Measurements from ENCODE around the gene LGI4.

The LGI4 gene

DNA sequence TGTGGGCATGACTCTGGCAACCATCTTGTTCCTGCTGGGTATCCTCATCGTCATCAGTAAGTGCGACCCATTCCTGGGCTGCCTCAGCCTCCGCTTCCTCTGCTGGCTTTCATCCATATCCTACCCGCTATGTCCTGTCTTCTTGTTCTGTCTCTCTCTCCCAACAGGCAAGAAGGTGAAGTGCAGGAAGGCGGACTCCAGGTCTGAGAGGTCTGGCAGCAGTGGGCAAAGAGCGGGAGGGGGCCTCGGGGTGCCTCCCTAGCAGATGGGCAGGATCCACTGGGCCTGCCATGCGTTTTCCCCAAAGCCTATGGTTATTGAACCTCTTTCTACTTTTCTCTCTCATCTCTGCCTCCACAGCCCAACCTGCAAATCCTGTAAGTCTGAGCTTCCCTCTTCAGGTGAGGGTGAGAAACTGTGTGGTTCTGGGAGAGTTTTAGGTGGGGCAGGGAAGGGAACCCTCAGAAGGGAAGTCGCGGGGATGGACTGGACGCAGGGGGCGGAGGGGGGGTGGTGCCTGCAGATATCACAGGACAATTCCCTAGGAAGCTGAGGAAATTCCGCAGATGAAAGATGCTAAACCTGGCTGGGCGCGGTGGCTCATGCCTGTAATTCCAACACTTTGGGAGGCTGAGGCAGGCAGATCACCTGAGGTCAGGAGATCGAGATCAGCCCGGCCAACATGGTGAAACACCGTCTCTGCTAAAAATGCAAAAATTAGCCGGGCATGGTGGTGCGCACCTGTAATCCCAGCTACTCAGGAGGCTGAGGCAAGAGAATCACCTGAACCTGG lies 16.6 kb upstream of the LGI4 start:
- ATAC-seq: no peak
- TF ChIP-seq TOX (CRISPR knock-in tag; IDR thresholded peaks at IDR 0.05; ENCODE audit: borderline replicate concordance) (no peak), SNAI2 (CRISPR knock-in tag; IDR thresholded peaks at IDR 0.05) (no peak), RARB (CRISPR knock-in tag; IDR thresholded peaks at IDR 0.05) (no peak)
- TF ChIP-seq, protein P1, sequence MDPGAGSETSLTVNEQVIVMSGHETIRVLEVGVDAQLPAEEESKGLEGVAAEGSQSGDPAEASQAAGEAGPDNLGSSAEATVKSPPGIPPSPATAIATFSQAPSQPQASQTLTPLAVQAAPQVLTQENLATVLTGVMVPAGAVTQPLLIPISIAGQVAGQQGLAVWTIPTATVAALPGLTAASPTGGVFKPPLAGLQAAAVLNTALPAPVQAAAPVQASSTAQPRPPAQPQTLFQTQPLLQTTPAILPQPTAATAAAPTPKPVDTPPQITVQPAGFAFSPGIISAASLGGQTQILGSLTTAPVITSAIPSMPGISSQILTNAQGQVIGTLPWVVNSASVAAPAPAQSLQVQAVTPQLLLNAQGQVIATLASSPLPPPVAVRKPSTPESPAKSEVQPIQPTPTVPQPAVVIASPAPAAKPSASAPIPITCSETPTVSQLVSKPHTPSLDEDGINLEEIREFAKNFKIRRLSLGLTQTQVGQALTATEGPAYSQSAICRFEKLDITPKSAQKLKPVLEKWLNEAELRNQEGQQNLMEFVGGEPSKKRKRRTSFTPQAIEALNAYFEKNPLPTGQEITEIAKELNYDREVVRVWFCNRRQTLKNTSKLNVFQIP (CRISPR knock-in tag; IDR thresholded peaks at IDR 0.05; ENCODE audit: borderline replicate concordance, low read depth): no peak

DNA sequence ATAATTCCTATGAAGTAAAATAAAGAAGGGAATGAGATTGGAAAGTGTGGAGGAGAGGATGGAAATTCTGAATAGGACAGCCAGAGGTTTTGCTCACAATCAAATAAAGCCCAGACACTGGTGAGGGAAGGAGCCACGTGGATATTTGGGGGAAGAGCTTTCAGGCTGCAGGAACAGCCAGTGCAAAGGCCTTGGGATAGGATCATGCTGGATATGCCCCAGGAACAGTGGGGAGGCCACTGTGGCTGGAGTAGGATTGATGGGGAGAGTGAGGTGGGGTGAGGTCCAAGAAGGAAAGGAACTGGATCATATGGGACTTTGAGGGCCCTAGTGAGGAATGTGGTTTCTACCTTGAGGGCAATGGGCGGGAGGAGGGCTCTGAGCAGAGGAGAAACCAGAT lies 15.6 kb upstream of the LGI4 start:
- TF ChIP-seq, protein P1 (CRISPR knock-in tag; IDR thresholded peaks at IDR 0.05; ENCODE audit: borderline replicate concordance, low read depth): no peak
- no peak for TF ChIP-seq GLIS3 (CRISPR knock-in tag; IDR thresholded peaks at IDR 0.05)
- TF ChIP-seq TOX (CRISPR knock-in tag; IDR thresholded peaks at IDR 0.05; ENCODE audit: borderline replicate concordance): no peak
- no peak for TF ChIP-seq ARNTL (CRISPR knock-in tag; IDR thresholded peaks at IDR 0.05; ENCODE audit: borderline replicate concordance, low read depth)
- no peak for TF ChIP-seq ISL1 (CRISPR knock-in tag; IDR thresholded peaks at IDR 0.05)
- TF ChIP-seq, protein P2, sequence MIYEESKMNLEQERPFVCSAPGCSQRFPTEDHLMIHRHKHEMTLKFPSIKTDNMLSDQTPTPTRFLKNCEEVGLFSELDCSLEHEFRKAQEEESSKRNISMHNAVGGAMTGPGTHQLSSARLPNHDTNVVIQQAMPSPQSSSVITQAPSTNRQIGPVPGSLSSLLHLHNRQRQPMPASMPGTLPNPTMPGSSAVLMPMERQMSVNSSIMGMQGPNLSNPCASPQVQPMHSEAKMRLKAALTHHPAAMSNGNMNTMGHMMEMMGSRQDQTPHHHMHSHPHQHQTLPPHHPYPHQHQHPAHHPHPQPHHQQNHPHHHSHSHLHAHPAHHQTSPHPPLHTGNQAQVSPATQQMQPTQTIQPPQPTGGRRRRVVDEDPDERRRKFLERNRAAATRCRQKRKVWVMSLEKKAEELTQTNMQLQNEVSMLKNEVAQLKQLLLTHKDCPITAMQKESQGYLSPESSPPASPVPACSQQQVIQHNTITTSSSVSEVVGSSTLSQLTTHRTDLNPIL (CRISPR knock-in tag; IDR thresholded peaks at IDR 0.05; ENCODE audit: low read depth): no peak
- TF ChIP-seq BACH2 (CRISPR knock-in tag; IDR thresholded peaks at IDR 0.05; ENCODE audit: borderline replicate concordance): no peak
- TF ChIP-seq SNAI2 (CRISPR knock-in tag; IDR thresholded peaks at IDR 0.05): no peak
- TF ChIP-seq ZNF8 (CRISPR knock-in tag; IDR thresholded peaks at IDR 0.05): no peak
- no peak for TF ChIP-seq RARB (CRISPR knock-in tag; IDR thresholded peaks at IDR 0.05)
- TF ChIP-seq ZNF70 (CRISPR knock-in tag; IDR thresholded peaks at IDR 0.05): no peak
- no peak for TF ChIP-seq ESRRG (CRISPR knock-in tag; IDR thresholded peaks at IDR 0.05)
- TF ChIP-seq ZC3H10 (CRISPR knock-in tag; IDR thresholded peaks at IDR 0.05): no peak
- TF ChIP-seq, protein P3, sequence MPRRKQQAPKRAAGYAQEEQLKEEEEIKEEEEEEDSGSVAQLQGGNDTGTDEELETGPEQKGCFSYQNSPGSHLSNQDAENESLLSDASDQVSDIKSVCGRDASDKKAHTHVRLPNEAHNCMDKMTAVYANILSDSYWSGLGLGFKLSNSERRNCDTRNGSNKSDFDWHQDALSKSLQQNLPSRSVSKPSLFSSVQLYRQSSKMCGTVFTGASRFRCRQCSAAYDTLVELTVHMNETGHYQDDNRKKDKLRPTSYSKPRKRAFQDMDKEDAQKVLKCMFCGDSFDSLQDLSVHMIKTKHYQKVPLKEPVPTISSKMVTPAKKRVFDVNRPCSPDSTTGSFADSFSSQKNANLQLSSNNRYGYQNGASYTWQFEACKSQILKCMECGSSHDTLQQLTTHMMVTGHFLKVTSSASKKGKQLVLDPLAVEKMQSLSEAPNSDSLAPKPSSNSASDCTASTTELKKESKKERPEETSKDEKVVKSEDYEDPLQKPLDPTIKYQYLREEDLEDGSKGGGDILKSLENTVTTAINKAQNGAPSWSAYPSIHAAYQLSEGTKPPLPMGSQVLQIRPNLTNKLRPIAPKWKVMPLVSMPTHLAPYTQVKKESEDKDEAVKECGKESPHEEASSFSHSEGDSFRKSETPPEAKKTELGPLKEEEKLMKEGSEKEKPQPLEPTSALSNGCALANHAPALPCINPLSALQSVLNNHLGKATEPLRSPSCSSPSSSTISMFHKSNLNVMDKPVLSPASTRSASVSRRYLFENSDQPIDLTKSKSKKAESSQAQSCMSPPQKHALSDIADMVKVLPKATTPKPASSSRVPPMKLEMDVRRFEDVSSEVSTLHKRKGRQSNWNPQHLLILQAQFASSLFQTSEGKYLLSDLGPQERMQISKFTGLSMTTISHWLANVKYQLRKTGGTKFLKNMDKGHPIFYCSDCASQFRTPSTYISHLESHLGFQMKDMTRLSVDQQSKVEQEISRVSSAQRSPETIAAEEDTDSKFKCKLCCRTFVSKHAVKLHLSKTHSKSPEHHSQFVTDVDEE (CRISPR knock-in tag; IDR thresholded peaks at IDR 0.05): no peak
- TF ChIP-seq, protein P4, sequence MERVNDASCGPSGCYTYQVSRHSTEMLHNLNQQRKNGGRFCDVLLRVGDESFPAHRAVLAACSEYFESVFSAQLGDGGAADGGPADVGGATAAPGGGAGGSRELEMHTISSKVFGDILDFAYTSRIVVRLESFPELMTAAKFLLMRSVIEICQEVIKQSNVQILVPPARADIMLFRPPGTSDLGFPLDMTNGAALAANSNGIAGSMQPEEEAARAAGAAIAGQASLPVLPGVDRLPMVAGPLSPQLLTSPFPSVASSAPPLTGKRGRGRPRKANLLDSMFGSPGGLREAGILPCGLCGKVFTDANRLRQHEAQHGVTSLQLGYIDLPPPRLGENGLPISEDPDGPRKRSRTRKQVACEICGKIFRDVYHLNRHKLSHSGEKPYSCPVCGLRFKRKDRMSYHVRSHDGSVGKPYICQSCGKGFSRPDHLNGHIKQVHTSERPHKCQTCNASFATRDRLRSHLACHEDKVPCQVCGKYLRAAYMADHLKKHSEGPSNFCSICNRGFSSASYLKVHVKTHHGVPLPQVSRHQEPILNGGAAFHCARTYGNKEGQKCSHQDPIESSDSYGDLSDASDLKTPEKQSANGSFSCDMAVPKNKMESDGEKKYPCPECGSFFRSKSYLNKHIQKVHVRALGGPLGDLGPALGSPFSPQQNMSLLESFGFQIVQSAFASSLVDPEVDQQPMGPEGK (CRISPR knock-in tag; IDR thresholded peaks at IDR 0.05; ENCODE audit: borderline replicate concordance): no peak
- TF ChIP-seq ZNF565 (CRISPR knock-in tag; conservative IDR thresholded peaks at IDR 0.05; ENCODE audit: low read depth): no peak
- no peak for TF ChIP-seq TCF4 (CRISPR knock-in tag; IDR thresholded peaks at IDR 0.05; ENCODE audit: borderline replicate concordance)
- ATAC-seq: no peak

DNA sequence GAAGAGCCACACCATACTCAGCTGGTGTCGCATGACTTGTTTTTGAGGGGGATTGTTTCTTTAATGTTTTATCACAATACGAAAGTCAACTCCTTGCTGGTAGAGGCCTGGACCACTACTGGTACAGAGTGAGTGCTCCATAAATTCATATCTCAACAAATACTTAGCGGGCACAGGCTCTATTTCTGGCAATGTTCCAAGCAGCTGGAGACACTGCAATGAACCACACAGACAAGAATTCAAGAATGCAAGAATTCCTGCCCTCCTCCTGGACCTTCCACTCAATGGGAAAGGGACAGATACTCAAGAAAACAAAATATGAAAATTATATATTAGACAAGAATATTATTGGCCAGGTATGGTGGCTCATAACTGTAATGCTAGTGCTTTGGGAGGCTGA lies 14.6 kb upstream of the LGI4 start:
- TF ChIP-seq PPARA (CRISPR knock-in tag; IDR thresholded peaks at IDR 0.05; ENCODE audit: borderline replicate concordance) (no peak), TOX (CRISPR knock-in tag; IDR thresholded peaks at IDR 0.05; ENCODE audit: borderline replicate concordance) (no peak)
- TF ChIP-seq, protein P3 (CRISPR knock-in tag; IDR thresholded peaks at IDR 0.05): no peak
- TF ChIP-seq, protein P1 (CRISPR knock-in tag; IDR thresholded peaks at IDR 0.05; ENCODE audit: borderline replicate concordance, low read depth): no peak
- ATAC-seq: no peak
